ENCODE results near the gene SLC29A2. TPM values are rescaled to one million over a fixed set of nuclear protein-coding genes. Genes with fewer than 3 reads are reported as not detected.

Gene SLC29A2, protein sequence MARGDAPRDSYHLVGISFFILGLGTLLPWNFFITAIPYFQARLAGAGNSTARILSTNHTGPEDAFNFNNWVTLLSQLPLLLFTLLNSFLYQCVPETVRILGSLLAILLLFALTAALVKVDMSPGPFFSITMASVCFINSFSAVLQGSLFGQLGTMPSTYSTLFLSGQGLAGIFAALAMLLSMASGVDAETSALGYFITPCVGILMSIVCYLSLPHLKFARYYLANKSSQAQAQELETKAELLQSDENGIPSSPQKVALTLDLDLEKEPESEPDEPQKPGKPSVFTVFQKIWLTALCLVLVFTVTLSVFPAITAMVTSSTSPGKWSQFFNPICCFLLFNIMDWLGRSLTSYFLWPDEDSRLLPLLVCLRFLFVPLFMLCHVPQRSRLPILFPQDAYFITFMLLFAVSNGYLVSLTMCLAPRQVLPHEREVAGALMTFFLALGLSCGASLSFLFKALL
- total RNA-seq = 1 to 10 TPM; 8.3 to 8.9 TPM

DNA sequence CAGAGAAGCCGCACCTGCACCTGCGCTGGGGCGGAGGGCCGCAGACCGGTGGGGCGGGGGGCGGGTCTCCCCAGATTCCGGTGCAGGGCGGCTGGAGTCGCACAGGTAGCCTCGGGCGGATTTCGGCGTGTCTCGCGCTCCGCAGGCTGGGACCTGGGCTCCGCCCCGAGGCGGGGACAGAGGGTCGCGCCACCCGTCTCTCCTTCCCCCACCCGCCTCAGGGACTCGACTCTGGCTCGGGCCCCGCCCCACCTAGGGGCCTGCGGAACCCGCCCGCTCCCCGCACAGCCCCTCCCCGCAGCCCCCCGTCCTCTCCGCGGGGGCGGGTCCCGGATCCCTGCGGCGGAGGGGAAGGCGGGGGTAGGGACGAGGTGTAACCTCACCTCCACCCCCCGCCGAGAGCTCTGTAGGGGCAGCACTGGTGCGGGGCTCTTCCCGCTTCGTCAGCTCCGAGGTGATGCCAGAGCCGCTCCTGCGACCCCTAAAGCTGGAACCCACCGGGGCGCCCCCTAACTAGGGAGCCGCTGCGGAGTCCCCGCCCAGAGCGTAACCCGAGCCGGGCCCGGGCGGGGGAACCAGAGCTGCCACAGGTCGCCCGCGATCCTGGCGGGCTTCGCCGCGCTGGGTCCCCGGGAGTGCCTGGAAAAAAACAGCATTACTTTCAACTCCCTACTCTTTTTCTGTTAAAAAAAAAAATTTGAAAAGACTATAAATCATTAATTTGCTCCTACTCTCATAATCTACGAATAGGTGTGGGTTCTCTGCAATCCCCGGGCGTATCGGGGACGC lies at the start of gene SLC29A2:
Gene SLC29A2, minus strand, starts transcription at position 134 of the 789 bp plus-strand sequence. CDS start 169 bp downstream, outside the sequence.
- H3K9me3 Mint-ChIP-seq = no peaks in the 10 kb centered on the region
- H3K27ac Mint-ChIP-seq = peak within 1 kb of the TSS; percentile 98
- DNase-seq = peak; percentile 81
- POLR2A ChIA-PET = interaction anchor here (0.7 kb wide), 1 partner anchor 10 kb away, joined by 5 read pairs; no protein-coding TSS in a partner anchor
- H3K36me3 Mint-ChIP-seq (ENCODE audit: low read depth) = no peaks in the 10 kb centered on the region
- peaks cover 26% of the 10 kb centered on the region for H3K4me1 Mint-ChIP-seq
- peaks cover 2% of the 10 kb centered on the region for H3K27me3 Mint-ChIP-seq
- CTCF ChIA-PET = interaction anchor here (0.5 to 1.2 kb wide), 10 partner anchors 13 to 1183 kb away, joined by 3 to 5 read pairs (median 4); partner anchors contain the start of gene MRPL11
- peak within 1 kb of the TSS; percentile 85 for H3K4me3 Mint-ChIP-seq

DNA sequence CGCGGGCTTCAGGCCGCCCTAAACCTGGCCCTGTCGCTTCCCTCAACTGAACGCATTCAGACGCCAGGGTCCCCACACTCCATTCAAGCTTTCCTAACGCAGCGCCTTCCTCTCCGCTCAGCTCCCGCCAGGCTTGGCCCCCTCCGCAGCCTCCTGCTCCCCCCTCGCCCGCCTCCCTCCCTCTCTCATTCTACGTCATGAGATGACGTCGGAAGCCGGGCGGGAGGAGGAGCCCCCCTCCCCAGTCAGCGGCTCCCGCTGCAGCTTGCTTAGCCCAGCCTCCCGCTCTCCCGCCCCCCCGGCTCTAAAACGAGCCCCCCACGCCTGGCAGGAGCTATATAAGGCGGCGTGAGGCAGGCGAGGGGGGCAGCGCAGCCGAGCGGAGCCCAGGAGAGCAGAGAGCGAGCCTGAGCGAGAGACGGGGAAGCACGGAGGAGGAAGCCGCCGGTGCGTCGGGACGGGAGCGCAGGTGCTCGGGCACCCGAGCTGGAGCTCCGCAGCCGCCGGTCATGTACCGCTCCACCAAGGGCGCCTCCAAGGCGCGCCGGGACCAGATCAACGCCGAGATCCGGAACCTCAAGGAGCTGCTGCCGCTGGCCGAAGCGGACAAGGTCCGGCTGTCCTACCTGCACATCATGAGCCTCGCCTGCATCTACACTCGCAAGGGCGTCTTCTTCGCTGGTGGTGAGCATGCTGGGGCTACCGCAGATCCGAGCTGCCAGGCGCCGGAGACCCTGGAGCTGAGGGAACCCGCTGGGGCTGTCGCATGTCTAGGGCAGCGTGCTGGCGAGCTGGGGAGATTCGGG lies 49.3 kb upstream of the SLC29A2 start, which contains the start of gene NPAS4:
Gene NPAS4, plus strand, starts transcription at position 365 of the 806 bp plus-strand sequence. Its CDS starts 145 bp downstream, at position 510.
- ChIA-PET CTCF (interaction anchor here (0.8 to 2.4 kb wide), 11 partner anchors 9 to 258 kb away, joined by 3 to 19 read pairs (median 3); partner anchors contain the start of gene MRPL11), POLR2A (interaction anchor here (0.6 kb wide), 1 partner anchor 217 kb away, joined by 3 read pairs; the partner anchor contains the start of gene RBM4)
- Mint-ChIP-seq H3K4me1 (peaks cover 21% of the 10 kb centered on the region), H3K9me3 (peaks cover 4% of the 10 kb centered on the region), H3K27me3 (peaks cover 38% of the 10 kb centered on the region), H3K4me3 (no peak within 1 kb of the TSS), H3K27ac (no peak within 1 kb of the TSS), H3K36me3 (ENCODE audit: low read depth) (no peaks in the 10 kb centered on the region)
- DNase-seq = no peak

DNA sequence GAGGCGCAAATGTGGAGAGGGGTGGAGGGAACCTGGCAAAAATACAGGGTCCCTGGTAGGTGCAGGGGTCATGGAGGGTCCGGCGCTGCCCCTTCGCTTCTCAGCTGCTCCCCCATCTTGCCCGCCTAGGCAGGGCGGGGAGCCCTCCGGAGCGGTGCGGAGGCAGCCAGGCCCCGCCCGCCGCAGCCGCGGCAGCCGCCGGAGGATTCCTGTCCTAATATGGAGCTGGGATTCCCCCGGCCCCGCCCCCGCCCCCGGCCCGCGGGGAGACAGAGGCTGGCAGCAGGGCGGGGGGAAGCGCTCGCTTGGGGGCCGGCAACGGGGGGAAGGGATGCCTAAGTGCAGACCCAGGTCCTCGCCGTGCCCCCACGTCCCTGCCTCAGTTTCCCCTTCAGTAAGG lies 48.3 kb upstream of the SLC29A2 start:
- no peak for DNase-seq
- Mint-ChIP-seq H3K27ac (no peak overlapping the region), H3K27me3 (peaks cover 41% of the 10 kb centered on the region), H3K36me3 (ENCODE audit: low read depth) (no peaks in the 10 kb centered on the region), H3K4me1 (peaks cover 21% of the 10 kb centered on the region), H3K9me3 (peaks cover 4% of the 10 kb centered on the region), H3K4me3 (no peak overlapping the region)
- ChIA-PET CTCF (interaction anchor here (1.2 to 2.4 kb wide), 3 partner anchors 8 to 124 kb away, joined by 3 to 19 read pairs (median 4); no protein-coding TSS in a partner anchor), POLR2A (interaction anchor here (0.6 kb wide), 1 partner anchor 121 kb away, joined by 3 read pairs; no protein-coding TSS in a partner anchor)

DNA sequence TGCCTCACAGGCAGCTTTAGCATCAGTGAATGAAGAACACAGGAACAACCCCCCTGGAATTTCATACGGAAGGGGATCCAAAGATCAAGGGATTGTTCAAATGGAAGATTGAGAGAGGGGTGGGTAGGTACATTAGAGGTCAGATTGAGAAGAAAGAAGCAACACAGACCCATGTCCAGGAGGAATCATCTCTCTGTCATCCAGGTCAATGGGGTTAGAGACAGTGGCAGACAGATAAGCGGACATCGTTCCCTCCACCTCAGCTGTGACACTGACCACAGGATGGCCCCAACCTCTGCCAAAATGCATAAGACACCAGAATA lies 47.4 kb upstream of the SLC29A2 start:
- Mint-ChIP-seq H3K4me3 (no peak overlapping the region), H3K4me1 (peaks cover 21% of the 10 kb centered on the region), H3K27ac (no peak overlapping the region), H3K27me3 (peaks cover 45% of the 10 kb centered on the region), H3K9me3 (peaks cover 4% of the 10 kb centered on the region), H3K36me3 (ENCODE audit: low read depth) (no peaks in the 10 kb centered on the region)
- DNase-seq = no peak
- POLR2A ChIA-PET = no interaction called here
- CTCF ChIA-PET = interaction anchor here (0.6 to 2.5 kb wide), 4 partner anchors 10 to 106 kb away, joined by 3 to 23 read pairs (median 4); no protein-coding TSS in a partner anchor

DNA sequence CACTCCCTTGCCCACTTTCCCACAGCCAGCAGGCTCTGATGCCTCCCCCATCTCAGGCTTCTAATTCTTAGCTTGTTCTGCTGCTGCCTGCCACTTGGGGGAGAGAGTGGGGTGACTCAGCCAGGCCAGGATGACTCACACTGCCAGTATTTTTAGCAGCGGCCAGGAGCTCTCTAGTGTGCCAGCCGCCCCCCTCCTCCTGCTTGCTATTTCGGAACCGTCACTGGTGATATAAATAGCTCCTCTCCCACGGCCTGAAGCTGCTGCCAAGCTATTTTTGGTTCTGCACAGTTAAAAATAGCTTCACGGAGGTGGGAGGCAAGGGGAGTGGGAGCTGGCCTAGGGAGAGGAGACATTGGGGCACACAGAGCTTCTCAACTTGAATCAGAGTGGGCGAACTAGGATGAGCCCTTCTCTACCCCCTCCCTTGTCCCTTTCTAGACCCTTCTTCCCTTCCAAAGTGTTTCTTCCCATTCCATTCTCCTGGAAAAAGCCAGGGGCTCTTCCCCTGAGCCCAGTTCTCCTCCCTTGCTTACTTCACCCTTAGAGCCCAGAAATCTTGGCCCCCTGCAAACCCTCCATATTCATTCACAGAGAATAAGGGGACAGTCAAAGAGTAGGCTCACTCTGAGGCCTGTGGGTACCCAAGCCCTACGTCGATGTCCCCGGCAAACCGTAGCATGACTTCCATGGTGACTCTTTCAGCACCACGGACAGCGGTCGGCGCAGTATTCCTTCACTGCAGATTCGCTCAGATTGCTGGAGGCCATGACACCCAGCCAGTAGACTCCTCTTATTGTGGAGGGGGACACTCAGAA lies 46.8 kb upstream of the SLC29A2 start:
- POLR2A ChIA-PET = no interaction called here
- peak; percentile 74 for DNase-seq
- Mint-ChIP-seq H3K27me3 (peaks cover 45% of the 10 kb centered on the region), H3K27ac (no peak overlapping the region), H3K4me3 (no peak overlapping the region), H3K4me1 (peaks cover 21% of the 10 kb centered on the region), H3K36me3 (ENCODE audit: low read depth) (no peaks in the 10 kb centered on the region), H3K9me3 (peaks cover 4% of the 10 kb centered on the region)
- CTCF ChIA-PET = interaction anchor here (0.6 to 2.5 kb wide), 8 partner anchors 9 to 260 kb away, joined by 3 to 23 read pairs (median 5); partner anchors contain the start of genes MRPL11 and RBM4B

DNA sequence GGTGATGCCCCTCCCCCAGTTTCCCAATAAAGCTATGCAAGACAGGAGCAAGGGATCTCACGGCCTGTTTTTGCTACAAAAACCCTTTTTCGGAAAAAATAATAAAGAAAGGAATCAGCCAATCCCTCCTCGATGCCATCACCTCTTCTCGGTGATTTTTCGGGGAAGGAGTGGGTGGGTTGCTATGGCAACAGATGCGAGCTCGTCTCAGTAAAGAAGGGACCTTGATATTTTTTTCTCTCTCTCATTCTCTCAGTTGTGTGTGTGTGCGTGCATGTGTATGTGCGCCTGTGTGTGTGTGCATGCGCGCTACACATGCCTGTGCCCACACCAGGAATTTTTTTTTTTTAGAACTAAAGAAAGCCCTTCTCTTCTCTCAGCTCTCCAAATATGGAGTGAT lies 45.4 kb upstream of the SLC29A2 start:
- Mint-ChIP-seq H3K36me3 (ENCODE audit: low read depth) (no peaks in the 10 kb centered on the region), H3K27me3 (peaks cover 45% of the 10 kb centered on the region), H3K4me3 (no peak overlapping the region), H3K4me1 (peaks cover 21% of the 10 kb centered on the region), H3K9me3 (peaks cover 4% of the 10 kb centered on the region), H3K27ac (no peak overlapping the region)
- no peak for DNase-seq
- ChIA-PET CTCF (interaction anchor here (0.6 to 2.5 kb wide), 9 partner anchors 8 to 261 kb away, joined by 3 to 23 read pairs (median 6); partner anchors contain the start of genes MRPL11 and RBM4B), POLR2A (interaction anchor here (0.6 kb wide), 1 partner anchor 8 kb away, joined by 3 read pairs; no protein-coding TSS in a partner anchor)

DNA sequence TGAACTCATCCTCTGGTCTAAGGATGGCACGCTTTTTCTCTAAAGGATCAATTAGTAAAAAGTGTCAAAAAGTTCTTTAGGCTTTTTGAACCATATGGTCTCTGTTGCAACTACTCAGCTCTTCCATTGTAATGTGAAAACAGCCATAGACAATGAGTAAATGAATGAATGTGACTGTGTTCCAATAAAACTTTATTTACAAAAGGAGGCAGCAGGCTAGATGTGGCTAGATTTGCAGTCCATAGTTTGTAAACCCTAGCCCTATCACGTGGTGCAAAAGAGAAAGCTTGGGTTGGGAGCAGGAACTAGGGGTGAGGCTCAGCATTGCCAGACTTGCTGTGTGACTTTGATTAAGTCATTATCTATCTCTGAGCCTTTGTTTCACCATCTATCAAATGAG lies 43.9 kb upstream of the SLC29A2 start:
- POLR2A ChIA-PET = no interaction called here
- H3K27me3 Mint-ChIP-seq = peaks cover 44% of the 10 kb centered on the region

DNA sequence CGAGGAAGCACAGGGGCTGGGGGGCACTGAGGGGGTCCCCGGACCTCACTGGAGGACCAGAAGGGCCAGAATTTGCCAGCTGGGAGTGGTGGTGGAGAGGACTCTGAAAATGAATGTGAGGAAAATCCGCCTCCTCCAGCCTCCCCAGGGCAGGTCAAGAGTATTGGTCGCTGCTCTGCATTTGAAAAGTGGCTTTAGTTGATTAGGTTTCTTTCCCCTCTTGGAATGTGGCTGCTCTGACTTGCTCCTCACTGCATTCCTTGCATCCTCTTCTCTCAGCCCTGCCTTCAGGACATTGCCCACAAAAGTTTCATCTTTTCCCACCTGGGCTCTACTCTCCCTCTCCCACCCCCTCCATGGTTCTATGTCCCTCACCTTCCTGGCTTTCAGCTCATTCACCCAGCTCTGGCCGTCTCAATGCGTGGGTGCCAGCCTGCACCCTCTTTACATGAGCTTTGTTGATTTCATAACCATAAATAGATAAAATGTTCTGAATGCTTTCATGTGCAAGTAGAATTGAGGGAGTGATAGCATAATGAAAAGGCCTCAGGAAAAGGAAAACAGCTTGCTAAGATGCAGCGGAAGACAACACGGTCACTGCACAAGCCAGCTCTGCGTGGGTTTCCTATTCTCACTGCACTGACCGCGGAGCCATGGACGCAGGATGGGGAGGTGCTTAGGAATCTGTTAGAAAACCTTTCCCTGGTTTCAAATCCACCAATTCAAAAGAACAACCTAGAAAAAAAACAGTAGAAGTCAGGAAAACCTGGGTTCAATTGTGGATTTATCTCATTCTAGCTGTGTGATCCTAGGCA lies 42.8 kb upstream of the SLC29A2 start:
- POLR2A ChIA-PET = no interaction called here

More for the DNA sequence above, 43.9 kb upstream of the SLC29A2 start:
- peaks cover 4% of the 10 kb centered on the region for H3K9me3 Mint-ChIP-seq
- peaks cover 21% of the 10 kb centered on the region for H3K4me1 Mint-ChIP-seq
- DNase-seq = no peak
- H3K36me3 Mint-ChIP-seq (ENCODE audit: low read depth) = no peaks in the 10 kb centered on the region
- H3K4me3 Mint-ChIP-seq = no peak overlapping the region
- CTCF ChIA-PET = interaction anchor here (1.0 to 1.7 kb wide), 3 partner anchors 14 to 263 kb away, joined by 3 read pairs; no protein-coding TSS in a partner anchor
- H3K27ac Mint-ChIP-seq = no peak overlapping the region

DNA sequence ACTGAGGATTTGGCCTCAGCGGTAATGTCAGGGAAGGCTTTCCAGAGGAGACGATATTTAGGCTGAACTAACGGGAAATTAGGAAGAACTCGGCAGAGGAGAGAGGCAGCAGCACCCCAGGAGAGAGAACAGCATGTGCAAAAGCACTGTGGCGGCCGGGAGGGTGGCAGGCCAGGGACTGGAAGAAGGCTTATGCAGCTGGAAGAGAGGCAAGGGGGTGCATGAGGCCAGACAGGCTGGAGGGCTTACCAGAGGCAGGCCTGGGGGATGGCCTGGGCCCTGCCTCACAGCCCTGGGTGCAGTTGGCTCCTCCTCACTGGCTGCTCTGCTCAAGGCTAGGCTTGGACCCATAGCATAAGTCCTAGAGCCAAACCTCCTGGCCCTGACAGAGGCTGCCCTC lies 41.6 kb upstream of the SLC29A2 start:
- ChIA-PET POLR2A (no interaction called here), CTCF (no interaction called here)
- Mint-ChIP-seq H3K4me1 (peaks cover 14% of the 10 kb centered on the region), H3K27me3 (peaks cover 31% of the 10 kb centered on the region), H3K27ac (no peak overlapping the region), H3K9me3 (no peaks in the 10 kb centered on the region), H3K36me3 (ENCODE audit: low read depth) (no peaks in the 10 kb centered on the region), H3K4me3 (no peak overlapping the region)
- no peak for DNase-seq

More for the DNA sequence above, 42.8 kb upstream of the SLC29A2 start:
- CTCF ChIA-PET = no interaction called here
- H3K36me3 Mint-ChIP-seq (ENCODE audit: low read depth) = no peaks in the 10 kb centered on the region
- DNase-seq = no peak
- peaks cover 2% of the 10 kb centered on the region for H3K9me3 Mint-ChIP-seq
- peaks cover 39% of the 10 kb centered on the region for H3K27me3 Mint-ChIP-seq
- peaks cover 17% of the 10 kb centered on the region for H3K4me1 Mint-ChIP-seq
- no peak overlapping the region for H3K27ac Mint-ChIP-seq
- H3K4me3 Mint-ChIP-seq = no peak overlapping the region

DNA sequence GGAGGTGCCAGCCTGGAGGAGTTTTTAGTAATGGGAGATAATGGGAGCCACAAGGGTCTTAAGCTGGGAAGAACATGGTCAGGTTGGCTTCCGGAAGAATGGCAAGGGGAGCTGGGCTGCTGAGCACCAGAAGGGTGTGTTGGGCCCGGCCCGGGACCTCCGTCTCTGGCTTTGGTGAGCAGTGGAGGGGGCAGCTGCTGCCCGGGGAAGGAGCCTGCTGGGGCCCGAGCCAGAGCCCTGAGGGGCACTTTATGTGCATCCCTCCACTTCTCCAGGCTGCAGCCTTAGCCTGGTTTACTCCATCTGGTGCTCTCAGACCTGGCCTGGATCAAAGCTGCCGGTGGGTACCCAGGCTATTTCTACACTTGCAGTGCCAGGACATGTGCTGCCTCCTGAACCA lies 40.5 kb upstream of the SLC29A2 start:
- ChIA-PET CTCF (interaction anchor here (0.9 to 1.6 kb wide), 4 partner anchors 9 to 204 kb away, joined by 3 to 4 read pairs (median 3); partner anchors contain the start of genes MRPL11, NPAS4 and RBM14), POLR2A (no interaction called here)
- H3K36me3 Mint-ChIP-seq (ENCODE audit: low read depth) = no peaks in the 10 kb centered on the region
- peaks cover 6% of the 10 kb centered on the region for H3K4me1 Mint-ChIP-seq
- H3K4me3 Mint-ChIP-seq = no peak overlapping the region
- no peak overlapping the region for H3K27ac Mint-ChIP-seq
- peaks cover 20% of the 10 kb centered on the region for H3K27me3 Mint-ChIP-seq
- DNase-seq = no peak
- no peaks in the 10 kb centered on the region for H3K9me3 Mint-ChIP-seq

Data from activated CD4-positive, alpha-beta T cell treated with anti-CD3 and anti-CD28 coated beads, Interleukin-2, amount 10 ng/mL, durations not matched to agents 7 days and 5 days (primary cell).